ENCODE results near the gene RORC. TPM values are rescaled to one million over a fixed set of nuclear protein-coding genes. Genes with fewer than 3 reads are reported as not detected.
"Not testable (repeated sequence)": the region's sequence is repeated elsewhere in the genome, so short reads cannot be mapped to it uniquely, and the experiment has no call there.

Gene RORC
- total and polyA plus RNA-seq, 2 donors from 2014 or later: 19.1 to 34.5 TPM

DNA sequence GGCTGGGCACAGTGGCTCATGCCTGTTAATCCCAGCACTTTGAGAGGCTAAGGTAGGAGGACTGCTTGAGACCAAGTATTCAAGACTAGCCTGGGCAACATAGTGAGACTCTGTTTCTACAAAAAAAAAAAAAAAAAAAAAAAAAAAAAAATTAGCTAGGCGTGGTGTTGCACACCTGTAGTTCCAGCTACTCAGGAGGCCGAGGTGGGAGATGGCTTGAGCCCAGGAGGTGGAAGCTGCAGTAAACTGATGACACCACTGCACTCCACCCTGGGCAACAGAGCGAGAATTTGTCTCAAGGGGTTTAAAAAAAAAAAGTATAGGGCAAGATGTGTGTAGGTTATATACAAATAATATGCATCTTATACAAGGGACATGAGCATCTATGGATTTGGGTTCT lies 43.9 kb downstream of the RORC start:
- no peaks in the 10 kb centered on the region for H3K9me3 ChIP-seq (ENCODE audit: control insufficient read depth in 2 of 3, insufficient read depth in 1 of 3, low read length in 3 of 3)
- H3K27me3 ChIP-seq (ENCODE audit: control insufficient read depth, insufficient read depth, low read length): no peaks in the 10 kb centered on the region
- no peak overlapping the region for H3K9ac ChIP-seq (ENCODE audit: low read length in 3 of 3)
- DNase-seq (no peak), FAIRE-seq (no peak)
- TF ChIP-seq, protein P1, sequence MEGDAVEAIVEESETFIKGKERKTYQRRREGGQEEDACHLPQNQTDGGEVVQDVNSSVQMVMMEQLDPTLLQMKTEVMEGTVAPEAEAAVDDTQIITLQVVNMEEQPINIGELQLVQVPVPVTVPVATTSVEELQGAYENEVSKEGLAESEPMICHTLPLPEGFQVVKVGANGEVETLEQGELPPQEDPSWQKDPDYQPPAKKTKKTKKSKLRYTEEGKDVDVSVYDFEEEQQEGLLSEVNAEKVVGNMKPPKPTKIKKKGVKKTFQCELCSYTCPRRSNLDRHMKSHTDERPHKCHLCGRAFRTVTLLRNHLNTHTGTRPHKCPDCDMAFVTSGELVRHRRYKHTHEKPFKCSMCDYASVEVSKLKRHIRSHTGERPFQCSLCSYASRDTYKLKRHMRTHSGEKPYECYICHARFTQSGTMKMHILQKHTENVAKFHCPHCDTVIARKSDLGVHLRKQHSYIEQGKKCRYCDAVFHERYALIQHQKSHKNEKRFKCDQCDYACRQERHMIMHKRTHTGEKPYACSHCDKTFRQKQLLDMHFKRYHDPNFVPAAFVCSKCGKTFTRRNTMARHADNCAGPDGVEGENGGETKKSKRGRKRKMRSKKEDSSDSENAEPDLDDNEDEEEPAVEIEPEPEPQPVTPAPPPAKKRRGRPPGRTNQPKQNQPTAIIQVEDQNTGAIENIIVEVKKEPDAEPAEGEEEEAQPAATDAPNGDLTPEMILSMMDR (IDR thresholded peaks at IDR 0.05; ENCODE audit: borderline replicate concordance, extremely low read depth, insufficient read depth): no peak
- no peak overlapping the region for H3K4me3 ChIP-seq (ENCODE audit: low read length in 3 of 3)
- no peaks in the 10 kb centered on the region for H3K36me3 ChIP-seq (ENCODE audit: control insufficient read depth in 2 of 3, insufficient read depth in 3 of 3, low read length in 3 of 3)
- no peak overlapping the region for H3K27ac ChIP-seq (ENCODE audit: low read depth in 2 of 2, low read length in 2 of 2)
- peaks cover 0 to 8% (median 4%) of the 10 kb centered on the region in 3 donors for H3K4me1 ChIP-seq (ENCODE audit: control insufficient read depth in 2 of 3, insufficient read depth in 2 of 3, low read depth in 1 of 3, low read length in 3 of 3)
- intact Hi-C loops (cut with DNase I): no loop called here

DNA sequence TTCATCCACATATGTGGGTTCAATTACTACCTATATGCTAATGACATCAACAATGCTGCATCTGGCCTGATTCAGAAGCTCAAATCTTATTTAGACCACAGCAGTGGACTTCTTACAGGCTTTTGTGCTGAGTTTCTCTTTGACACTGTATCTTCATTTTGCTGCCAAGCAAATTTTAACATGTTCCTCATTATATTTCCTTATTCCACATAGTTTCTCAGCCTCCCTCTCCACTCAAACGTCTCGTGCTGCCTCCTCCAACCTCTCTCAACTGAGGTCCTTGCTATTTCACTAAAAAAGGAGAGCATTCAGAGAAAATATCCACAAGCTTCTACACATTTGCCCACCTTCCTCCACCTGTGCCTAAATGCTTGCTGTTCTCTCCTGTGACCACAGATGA lies 47.8 kb downstream of the RORC start:
- H3K9me3 ChIP-seq (ENCODE audit: control insufficient read depth in 2 of 3, insufficient read depth in 1 of 3, low read length in 3 of 3): no peaks in the 10 kb centered on the region
- H3K4me1 ChIP-seq (ENCODE audit: control insufficient read depth in 2 of 3, insufficient read depth in 2 of 3, low read depth in 1 of 3, low read length in 3 of 3): no peaks in the 10 kb centered on the region
- H3K27ac ChIP-seq (ENCODE audit: low read depth in 2 of 2, low read length in 2 of 2): no peak overlapping the region
- H3K9ac ChIP-seq (ENCODE audit: low read length in 3 of 3): no peak overlapping the region
- no peak for DNase-seq
- no peak for FAIRE-seq
- H3K27me3 ChIP-seq (ENCODE audit: control insufficient read depth, insufficient read depth, low read length): no peaks in the 10 kb centered on the region
- TF ChIP-seq, protein P1 (IDR thresholded peaks at IDR 0.05; ENCODE audit: borderline replicate concordance, extremely low read depth, insufficient read depth): no peak
- H3K36me3 ChIP-seq (ENCODE audit: control insufficient read depth in 2 of 3, insufficient read depth in 3 of 3, low read length in 3 of 3): peaks cover 0 to under 1% (median 0%) of the 10 kb centered on the region in 3 donors
- no peak overlapping the region for H3K4me3 ChIP-seq (ENCODE audit: low read length in 3 of 3)
- intact Hi-C loops (cut with DNase I): no loop called here

DNA sequence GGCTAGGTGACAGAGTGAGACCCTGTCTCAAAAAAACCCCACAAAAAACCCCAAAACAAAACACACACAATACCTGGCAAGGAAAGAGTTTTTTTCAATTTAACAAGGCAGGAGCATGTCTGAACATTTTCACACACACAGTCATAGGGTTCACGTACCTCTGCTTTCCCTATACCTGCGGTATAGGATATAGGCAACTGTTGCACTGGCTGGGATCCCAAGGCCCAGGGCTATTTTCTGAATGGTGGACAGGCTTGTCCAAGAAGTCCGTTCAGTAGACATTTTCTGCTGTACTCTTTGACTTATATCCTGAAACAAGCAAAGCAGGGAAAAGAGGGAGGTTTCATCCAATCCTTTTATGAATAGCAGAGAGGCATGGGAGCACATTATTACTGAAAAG lies 48.9 kb downstream of the RORC start:
- H3K9me3 ChIP-seq (ENCODE audit: control insufficient read depth in 2 of 3, insufficient read depth in 1 of 3, low read length in 3 of 3): no peaks in the 10 kb centered on the region
- TF ChIP-seq, protein P1 (IDR thresholded peaks at IDR 0.05; ENCODE audit: borderline replicate concordance, extremely low read depth, insufficient read depth): no peak
- no peak for FAIRE-seq
- no peak overlapping the region for H3K27ac ChIP-seq (ENCODE audit: low read depth in 2 of 2, low read length in 2 of 2)
- no peak overlapping the region for H3K4me3 ChIP-seq (ENCODE audit: low read length in 3 of 3)
- intact Hi-C loops (cut with DNase I): no loop called here
- DNase-seq: no peak
- no peaks in the 10 kb centered on the region for H3K27me3 ChIP-seq (ENCODE audit: control insufficient read depth, insufficient read depth, low read length)
- no peak overlapping the region for H3K9ac ChIP-seq (ENCODE audit: low read length in 3 of 3)
- H3K4me1 ChIP-seq (ENCODE audit: control insufficient read depth in 2 of 3, insufficient read depth in 2 of 3, low read depth in 1 of 3, low read length in 3 of 3): no peaks in the 10 kb centered on the region
- peaks cover 0 to 8% (median 0%) of the 10 kb centered on the region in 3 donors for H3K36me3 ChIP-seq (ENCODE audit: control insufficient read depth in 2 of 3, insufficient read depth in 3 of 3, low read length in 3 of 3)

DNA sequence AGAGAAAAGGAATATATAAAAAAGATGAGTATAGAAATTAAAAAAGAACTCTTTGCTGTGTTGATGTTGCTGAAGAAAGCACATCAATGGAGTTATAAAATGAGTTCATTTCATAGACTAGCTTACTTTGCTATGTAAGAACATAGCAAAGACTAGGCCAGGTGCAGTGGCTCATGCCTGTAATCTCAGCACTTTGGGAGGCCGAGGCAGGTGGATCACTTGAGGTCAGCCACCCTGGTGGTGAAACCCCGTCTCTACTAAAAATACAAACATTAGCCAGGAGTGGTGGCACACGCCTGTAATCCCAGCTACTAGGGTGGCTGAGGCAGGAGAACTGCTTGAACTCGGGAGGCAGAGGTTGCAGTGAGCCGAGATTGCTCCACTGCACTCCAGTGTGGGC lies 49.6 kb downstream of the RORC start:
- intact Hi-C loops (cut with DNase I); H3K9ac ChIP-seq (ENCODE audit: low read length in 3 of 3); H3K27ac ChIP-seq (ENCODE audit: low read depth in 2 of 2, low read length in 2 of 2); DNase-seq; H3K9me3 ChIP-seq (ENCODE audit: control insufficient read depth in 2 of 3, insufficient read depth in 1 of 3, low read length in 3 of 3); H3K4me3 ChIP-seq (ENCODE audit: low read length in 3 of 3); H3K4me1 ChIP-seq (ENCODE audit: control insufficient read depth in 2 of 3, insufficient read depth in 2 of 3, low read depth in 1 of 3, low read length in 3 of 3); H3K27me3 ChIP-seq (ENCODE audit: control insufficient read depth, insufficient read depth, low read length); H3K36me3 ChIP-seq (ENCODE audit: control insufficient read depth in 2 of 3, insufficient read depth in 3 of 3, low read length in 3 of 3); FAIRE-seq: not testable (repeated sequence)

DNA sequence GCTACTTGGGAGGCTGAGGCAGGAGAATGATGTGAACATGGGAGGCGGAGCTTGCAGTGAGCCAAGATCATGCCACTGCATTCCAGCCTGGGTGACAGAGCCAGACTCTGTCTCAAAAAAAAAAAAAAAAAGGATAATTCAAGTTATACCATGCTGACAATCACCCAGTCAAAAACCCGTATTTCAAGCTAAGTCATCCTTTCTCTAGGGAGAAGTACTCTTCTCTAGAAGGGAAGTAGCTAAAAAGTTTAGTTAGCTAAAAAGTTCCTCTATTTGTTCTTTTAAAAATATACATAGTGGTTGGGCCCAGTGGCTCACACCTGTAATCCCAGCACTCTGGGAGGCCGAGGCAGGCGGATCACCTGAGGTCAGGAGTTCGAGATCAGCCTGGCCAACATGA lies 50.9 kb downstream of the RORC start:
- intact Hi-C loops (cut with DNase I); FAIRE-seq; DNase-seq; H3K4me1 ChIP-seq (ENCODE audit: control insufficient read depth in 2 of 3, insufficient read depth in 2 of 3, low read depth in 1 of 3, low read length in 3 of 3); H3K9ac ChIP-seq (ENCODE audit: low read length in 3 of 3); H3K27me3 ChIP-seq (ENCODE audit: control insufficient read depth, insufficient read depth, low read length); H3K27ac ChIP-seq (ENCODE audit: low read depth in 2 of 2, low read length in 2 of 2); H3K36me3 ChIP-seq (ENCODE audit: control insufficient read depth in 2 of 3, insufficient read depth in 3 of 3, low read length in 3 of 3); H3K9me3 ChIP-seq (ENCODE audit: control insufficient read depth in 2 of 3, insufficient read depth in 1 of 3, low read length in 3 of 3); H3K4me3 ChIP-seq (ENCODE audit: low read length in 3 of 3): not testable (repeated sequence)
